Stimulated activated naive CD8-positive, alpha-beta T cell treated with anti-CD3 and anti-CD28 coated beads, Interleukin-15, amount 100 ng/mL, for 72 hours (primary cell): ENCODE measurements around the gene GALNT15.

Source experiments
- ATAC-seq: fragments of 150-1000 bp; cut with Tn5 transposase; 2 replicates; pipeline ENCODE4 v1.10.0; 2021; ENCODE audit warnings: mild to moderate bottlenecking, moderate library complexity
- DNase-seq, 2 donors: peaks; one replicate each; pipeline ENCODE4 v3.0.0; 2021 to 2022
- H3K27ac Mint-ChIP-seq, 2 donors: one replicate each; pipeline ENCODE4 v1.8.0; 2022; ENCODE audit warnings: mild to moderate bottlenecking in 2 of 2, mixed read lengths in 2 of 2, moderate library complexity in 2 of 2
- H3K27me3 Mint-ChIP-seq: one replicate; pipeline ENCODE4 v1.8.0; 2022; ENCODE audit warnings: mixed read lengths
- H3K4me1 Mint-ChIP-seq: one replicate; pipeline ENCODE4 v1.8.0; 2022; ENCODE audit warnings: mild to moderate bottlenecking, mixed read lengths
- H3K4me3 Mint-ChIP-seq, 2 donors: one replicate each; pipeline ENCODE4 v1.8.0; 2022; ENCODE audit warnings: mild to moderate bottlenecking in 2 of 2, mixed read lengths in 2 of 2, moderate library complexity in 1 of 2
- H3K9me3 Mint-ChIP-seq, 2 donors: one replicate each; pipeline ENCODE4 v1.8.0; 2022; ENCODE audit warnings: mixed read lengths in 2 of 2

The GALNT15 gene

DNA sequence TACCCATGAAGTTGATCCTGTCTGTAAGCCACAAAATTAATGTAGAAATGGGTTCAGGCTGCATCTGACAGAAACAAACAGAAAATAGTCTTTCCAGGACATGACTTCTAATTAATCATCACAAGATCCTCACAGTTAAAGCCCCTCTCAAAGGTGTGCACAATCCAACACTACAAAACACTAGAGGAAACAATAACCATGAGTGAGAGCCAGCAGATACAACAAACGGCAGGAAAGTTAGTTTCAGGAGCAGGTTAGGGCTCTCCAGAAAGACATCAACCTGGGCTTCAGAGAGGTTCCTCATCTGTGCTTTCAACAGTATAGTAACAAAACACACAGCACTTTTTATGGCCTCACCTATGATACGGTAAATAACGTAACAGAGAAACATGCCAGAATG lies 47.5 kb downstream of the GALNT15 start:
- no peak overlapping the region for H3K4me3 Mint-ChIP-seq
- no peak overlapping the region for H3K27ac Mint-ChIP-seq
- DNase-seq (no peak), ATAC-seq (no peak)
- no peaks in the 10 kb centered on the region for H3K9me3 Mint-ChIP-seq
- H3K4me1 Mint-ChIP-seq = no peaks in the 10 kb centered on the region
- no peaks in the 10 kb centered on the region for H3K27me3 Mint-ChIP-seq

- Mint-ChIP-seq H3K4me3 (no peak overlapping the region), H3K9me3 (no peaks in the 10 kb centered on the region), H3K27me3 (no peaks in the 10 kb centered on the region), H3K4me1 (no peaks in the 10 kb centered on the region), H3K27ac (no peak overlapping the region)
- ATAC-seq (no peak), DNase-seq (no peak)
Observed at GRCh38 chr3:16222547-16222946, 48.1 kb downstream of the GALNT15 start.

DNA sequence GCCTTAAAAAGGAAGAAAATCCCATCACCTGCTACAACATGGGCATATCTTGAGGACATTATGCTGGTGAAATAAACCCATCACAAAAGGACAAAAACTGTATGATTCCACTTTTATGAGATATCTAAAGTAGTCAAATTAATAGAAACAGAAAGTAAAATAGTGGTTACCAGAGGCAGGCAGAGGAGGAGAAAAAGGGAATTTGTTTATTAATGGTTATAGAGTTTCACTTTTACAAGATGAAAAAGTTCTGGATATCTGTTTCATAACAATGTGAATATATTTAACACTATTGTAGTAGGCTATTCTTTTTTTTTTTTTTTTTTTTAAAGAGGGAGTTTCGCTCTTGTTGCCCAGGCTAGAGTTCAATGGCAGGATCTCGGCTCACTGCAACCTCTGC lies 49.8 kb downstream of the GALNT15 start:
- H3K4me1 Mint-ChIP-seq = no peaks in the 10 kb centered on the region
- ATAC-seq = no peak
- no peak overlapping the region for H3K4me3 Mint-ChIP-seq
- no peaks in the 10 kb centered on the region for H3K27me3 Mint-ChIP-seq
- H3K27ac Mint-ChIP-seq = no peak overlapping the region
- H3K9me3 Mint-ChIP-seq = no peaks in the 10 kb centered on the region
- DNase-seq = no peak

- Mint-ChIP-seq H3K27me3 (no peaks in the 10 kb centered on the region), H3K27ac (no peak overlapping the region), H3K4me3 (no peak overlapping the region), H3K4me1 (no peaks in the 10 kb centered on the region), H3K9me3 (no peaks in the 10 kb centered on the region)
- ATAC-seq (no peak), DNase-seq (no peak)
Observed at GRCh38 chr3:16227566-16227965, 53.1 kb downstream of the GALNT15 start.

- DNase-seq (no peak), ATAC-seq (no peak)
- H3K27me3 Mint-ChIP-seq = no peaks in the 10 kb centered on the region
- no peak overlapping the region for H3K4me3 Mint-ChIP-seq
- H3K4me1 Mint-ChIP-seq = no peaks in the 10 kb centered on the region
- H3K27ac Mint-ChIP-seq = no peak overlapping the region
- no peaks in the 10 kb centered on the region for H3K9me3 Mint-ChIP-seq
Observed at GRCh38 chr3:16229681-16230080, 55.2 kb downstream of the GALNT15 start.

GRCh38 chr3:16231983-16232382 lies 57.5 kb downstream of the GALNT15 start:
- no peak for ATAC-seq
- no peaks in the 10 kb centered on the region for H3K4me1 Mint-ChIP-seq
- no peaks in the 10 kb centered on the region for H3K9me3 Mint-ChIP-seq
- no peak for DNase-seq
- H3K27ac Mint-ChIP-seq = no peak overlapping the region
- no peaks in the 10 kb centered on the region for H3K27me3 Mint-ChIP-seq
- H3K4me3 Mint-ChIP-seq = no peak overlapping the region

DNA sequence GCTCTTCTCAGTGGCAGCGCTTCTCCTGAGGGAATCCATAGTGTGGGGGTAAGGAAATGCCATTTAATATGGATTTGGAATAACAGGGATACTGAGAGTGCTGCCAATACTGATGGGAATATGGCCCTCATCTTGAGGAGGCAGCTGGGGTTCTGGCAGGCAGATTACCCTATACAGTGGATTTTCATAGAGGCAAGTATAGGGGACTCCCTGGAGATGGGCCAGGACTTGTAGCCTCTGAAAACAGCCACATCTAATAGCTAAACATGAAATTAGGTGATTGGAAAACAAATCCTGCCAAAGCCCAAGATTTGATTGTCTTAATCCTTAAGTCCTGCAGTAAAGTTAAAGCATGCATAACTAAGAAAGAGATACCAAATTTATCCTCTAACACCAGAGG lies 59.3 kb downstream of the GALNT15 start:
- no peak overlapping the region for H3K4me3 Mint-ChIP-seq
- ATAC-seq = no peak
- H3K27me3 Mint-ChIP-seq = no peaks in the 10 kb centered on the region
- H3K9me3 Mint-ChIP-seq = no peaks in the 10 kb centered on the region
- no peaks in the 10 kb centered on the region for H3K4me1 Mint-ChIP-seq
- H3K27ac Mint-ChIP-seq = no peak overlapping the region
- DNase-seq = no peak

GRCh38 chr3:16234281-16234680 lies 59.8 kb downstream of the GALNT15 start:
- no peak overlapping the region for H3K27ac Mint-ChIP-seq
- DNase-seq (no peak), ATAC-seq (no peak)
- no peak overlapping the region for H3K4me3 Mint-ChIP-seq
- H3K4me1 Mint-ChIP-seq = no peaks in the 10 kb centered on the region
- H3K9me3 Mint-ChIP-seq = no peaks in the 10 kb centered on the region
- H3K27me3 Mint-ChIP-seq = no peaks in the 10 kb centered on the region

DNA sequence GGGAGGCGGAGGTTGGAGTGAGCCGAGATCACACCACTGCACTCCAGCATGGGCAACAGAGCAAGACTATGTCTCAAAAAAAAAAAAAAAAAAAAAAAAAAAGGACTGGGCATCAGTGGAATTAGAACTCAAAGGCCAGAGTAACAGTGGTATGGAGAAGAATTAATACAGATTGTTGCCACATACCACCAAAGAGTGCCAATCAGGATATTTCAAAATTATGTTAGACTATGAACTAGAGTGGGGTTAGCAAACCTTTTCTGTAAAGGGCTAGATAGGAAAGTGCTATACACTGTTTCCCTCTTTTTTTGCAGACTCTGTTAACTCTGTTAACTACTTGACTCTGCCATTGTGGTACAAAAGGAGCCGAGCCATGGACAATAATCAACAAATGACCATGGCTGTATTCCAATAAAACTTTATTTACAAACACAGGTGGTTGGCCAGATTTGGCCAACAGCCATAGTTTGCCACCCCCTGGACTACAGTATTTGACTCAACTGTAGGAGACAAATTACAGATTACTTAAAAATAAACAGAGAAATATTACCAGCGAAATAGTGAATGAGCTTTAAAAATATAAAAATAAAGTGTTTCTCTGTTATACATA lies 61.7 kb downstream of the GALNT15 start:
- Mint-ChIP-seq H3K27me3 (no peaks in the 10 kb centered on the region), H3K4me1 (peaks cover 9% of the 10 kb centered on the region), H3K27ac (no peak overlapping the region), H3K4me3 (no peak overlapping the region), H3K9me3 (no peaks in the 10 kb centered on the region)
- DNase-seq = no peak
- no peak for ATAC-seq

DNA sequence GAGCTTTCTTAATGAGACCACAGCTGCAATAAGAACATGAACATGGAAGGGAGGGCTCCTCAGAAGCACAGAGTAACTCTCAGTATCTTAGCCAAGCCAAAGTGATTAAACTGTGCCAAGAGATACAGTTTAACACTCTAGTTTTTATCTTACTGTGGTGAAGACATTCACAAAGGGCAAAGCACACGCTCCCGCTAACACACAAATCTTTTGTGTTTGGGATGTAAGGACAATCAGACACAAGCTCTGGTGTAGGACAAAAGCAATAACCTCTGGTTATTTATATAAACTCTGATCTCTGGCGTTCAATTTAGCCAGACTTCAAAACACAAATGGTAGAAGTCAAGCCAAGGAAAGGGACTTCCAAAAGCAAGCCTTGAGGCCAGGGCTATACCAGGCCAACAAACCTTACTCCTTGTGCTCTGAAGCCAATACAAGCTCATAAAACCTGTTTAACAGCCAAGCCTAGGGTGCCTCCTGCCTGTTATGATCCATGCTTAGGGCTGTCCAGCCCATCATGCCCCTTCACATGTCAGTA lies 62.4 kb downstream of the GALNT15 start:
- peaks cover 9% of the 10 kb centered on the region for H3K4me1 Mint-ChIP-seq

DNA sequence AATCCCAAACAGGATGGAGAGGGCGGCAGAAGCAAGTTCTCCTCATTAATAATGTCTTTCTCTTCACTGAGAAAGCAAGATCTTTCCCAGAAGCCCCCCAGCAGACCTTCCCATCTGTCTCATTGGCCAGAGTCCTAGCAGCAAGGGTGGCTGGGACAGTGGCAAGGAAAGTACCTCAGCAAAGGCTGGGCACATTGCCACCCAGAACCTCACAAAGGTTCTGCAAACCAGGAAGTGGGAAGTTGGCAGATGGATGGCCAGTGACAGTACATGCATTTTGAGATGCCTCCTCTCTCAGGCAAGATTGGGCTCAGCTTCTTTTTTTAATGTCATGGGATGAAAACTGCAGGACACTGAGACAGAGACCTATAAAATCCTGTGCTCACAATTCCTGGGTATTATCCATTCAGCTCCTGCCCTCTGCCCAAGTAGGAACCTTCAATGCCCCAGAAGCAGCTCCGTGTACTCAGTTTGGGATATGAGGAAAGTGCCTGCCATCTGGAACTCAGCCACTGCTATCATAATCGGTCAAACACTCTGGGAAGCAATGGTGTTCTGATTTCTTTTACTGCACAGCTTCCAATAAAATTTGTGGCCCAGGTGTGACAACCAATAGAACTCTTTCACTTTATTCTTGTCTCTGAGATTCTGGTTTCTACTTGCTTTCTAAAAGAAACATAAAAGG lies 64.7 kb downstream of the GALNT15 start:
- ATAC-seq (no peak), DNase-seq (no peak)
- Mint-ChIP-seq H3K27me3 (no peaks in the 10 kb centered on the region), H3K4me3 (no peak overlapping the region), H3K9me3 (no peaks in the 10 kb centered on the region), H3K4me1 (peaks cover 14% of the 10 kb centered on the region), H3K27ac (peak overlapping the region in 1 of 2 donors; percentile 50)

More for the DNA sequence above, 62.4 kb downstream of the GALNT15 start:
- ATAC-seq = no peak
- Mint-ChIP-seq H3K27me3 (no peaks in the 10 kb centered on the region), H3K9me3 (no peaks in the 10 kb centered on the region), H3K4me3 (no peak overlapping the region), H3K27ac (no peak overlapping the region)
- no peak for DNase-seq

GRCh38 chr3:16239780-16240179 lies 65.3 kb downstream of the GALNT15 start:
- H3K27ac Mint-ChIP-seq = no peak overlapping the region
- no peaks in the 10 kb centered on the region for H3K27me3 Mint-ChIP-seq
- no peak for ATAC-seq
- peaks cover 14% of the 10 kb centered on the region for H3K4me1 Mint-ChIP-seq
- no peaks in the 10 kb centered on the region for H3K9me3 Mint-ChIP-seq
- no peak overlapping the region for H3K4me3 Mint-ChIP-seq
- DNase-seq = no peak

DNA sequence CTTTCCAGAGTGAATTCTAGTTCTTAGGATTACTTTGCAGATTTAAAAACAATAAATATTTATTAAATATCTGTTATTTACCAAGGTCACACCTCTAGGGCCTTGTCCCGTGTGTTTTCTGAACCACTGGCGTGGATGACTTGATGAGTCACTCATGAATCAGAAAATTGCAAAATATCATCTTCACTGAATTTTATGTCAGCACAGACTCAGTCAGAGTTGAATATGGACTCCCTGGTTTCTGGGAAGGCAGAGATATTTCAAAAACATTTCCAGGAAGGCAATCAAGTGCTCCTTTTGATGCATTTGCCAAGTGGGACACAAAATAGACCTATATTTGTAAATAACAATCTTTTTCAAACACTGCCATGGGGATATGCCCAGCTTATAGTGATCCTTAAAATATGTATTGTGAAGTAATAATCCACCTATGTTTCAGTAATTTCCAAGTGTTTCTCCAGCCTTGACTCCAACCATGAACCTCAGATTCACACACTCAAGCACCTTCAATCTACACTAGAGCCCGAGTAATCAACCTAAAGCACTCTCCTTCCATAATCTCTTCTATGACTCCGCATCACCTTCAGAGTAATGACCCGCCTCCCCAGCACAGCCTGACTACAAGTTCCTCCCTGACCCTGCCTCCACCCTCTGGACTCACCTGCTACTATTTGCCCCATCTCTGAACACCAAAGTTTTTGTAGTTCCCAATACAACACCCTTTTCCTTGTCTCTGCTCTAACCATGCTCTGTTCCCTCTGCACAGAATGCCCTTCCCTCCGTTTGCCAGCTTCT lies 65.9 kb downstream of the GALNT15 start:
- H3K9me3 Mint-ChIP-seq = no peaks in the 10 kb centered on the region
- no peaks in the 10 kb centered on the region for H3K27me3 Mint-ChIP-seq

GRCh38 chr3:16241225-16241624 lies 66.7 kb downstream of the GALNT15 start:
- no peak overlapping the region for H3K4me3 Mint-ChIP-seq
- ATAC-seq = no peak
- no peaks in the 10 kb centered on the region for H3K27me3 Mint-ChIP-seq
- H3K4me1 Mint-ChIP-seq = peaks cover 14% of the 10 kb centered on the region
- no peak overlapping the region for H3K27ac Mint-ChIP-seq
- H3K9me3 Mint-ChIP-seq = no peaks in the 10 kb centered on the region
- DNase-seq = no peak

More for the DNA sequence above, 65.9 kb downstream of the GALNT15 start:
- peaks cover 14% of the 10 kb centered on the region for H3K4me1 Mint-ChIP-seq
- peak overlapping the region in 1 of 2 donors; percentile 8 for H3K27ac Mint-ChIP-seq
- DNase-seq (no peak), ATAC-seq (no peak)
- H3K4me3 Mint-ChIP-seq = no peak overlapping the region

DNA sequence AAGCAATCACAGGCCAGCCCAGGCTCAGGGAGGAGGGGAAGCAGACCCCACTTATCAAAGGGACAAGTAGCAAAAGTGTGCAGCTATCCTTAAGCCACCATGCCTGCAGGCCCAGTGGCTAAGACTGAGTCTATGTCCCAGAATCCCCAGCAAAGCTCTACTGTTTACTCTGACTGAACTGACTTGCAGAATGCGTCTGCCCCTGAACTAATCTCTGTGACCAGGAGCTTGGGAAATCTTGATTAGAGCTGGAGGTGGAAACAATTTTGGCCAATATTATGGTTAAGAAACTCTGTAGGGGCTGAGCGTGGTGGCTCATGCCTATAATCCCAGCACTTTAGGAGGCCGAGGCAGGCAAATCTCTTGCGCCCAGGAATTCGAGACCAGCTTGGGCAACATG lies 67.7 kb downstream of the GALNT15 start:
- no peak for ATAC-seq
- Mint-ChIP-seq H3K27ac (no peak overlapping the region), H3K27me3 (no peaks in the 10 kb centered on the region), H3K9me3 (no peaks in the 10 kb centered on the region), H3K4me3 (no peak overlapping the region), H3K4me1 (peaks cover 21% of the 10 kb centered on the region)
- DNase-seq = no peak
